Sigmoid colon (tissue), 4 donors: ENCODE measurements around the gene SEC24D.

ENCODE experiments used
- CTCF ChIP-seq, 4 experiments: fragments of 450-650 bp in 3 of 4; fragments of 200-600 bp in 1 of 4; IDR thresholded peaks; one replicate each; pipeline ENCODE4 v1.5.1; 2016 to 2019; ENCODE audit warnings: antibody characterized with exemption in 4 of 4, mild to moderate bottlenecking in 3 of 4, moderate library complexity in 2 of 4
- POLR2A ChIP-seq, 2 donors: fragments of 450-650 bp; IDR thresholded peaks; one replicate each; pipeline ENCODE4 v1.6.1; 2016; ENCODE audit warnings: antibody characterized with exemption in 2 of 2, mild to moderate bottlenecking in 2 of 2, moderate library complexity in 2 of 2
- POLR2AphosphoS5 ChIP-seq, 4 donors: sonication (generic); formaldehyde crosslinking; IDR thresholded peaks; one replicate each; pipeline ENCODE4 v1.6.1; 2017; ENCODE audit warnings: antibody characterized with exemption in 4 of 4

- TF ChIP-seq POLR2A (IDR thresholded peaks at IDR 0.05): no peak
- TF ChIP-seq CTCF (IDR thresholded peaks at IDR 0.05): no peak
- no peak for TF ChIP-seq POLR2AphosphoS5 (IDR thresholded peaks at IDR 0.05)
Observed at GRCh38 chr4:118842055-118842454, 6.1 kb upstream of the SEC24D start.
